Kidney (tissue), 14 donors: ENCODE results near the gene APP. TPM values are rescaled to one million over a fixed set of nuclear protein-coding genes. Genes with fewer than 3 reads are reported as not detected.

Experiments used
- DNase-seq, 5 donors: peaks; one replicate each; pipeline ENCODE4 v3.0.0-alpha.2; 2013 to 2020
- FAIRE-seq: peaks from 2 replicates; lab custom pipeline; 2012; peaks lifted over from hg19 to GRCh38; lab: Jason Lieb, UNC
- H3K27ac ChIP-seq, 2 donors: one replicate each; pipeline ENCODE4 v1.7.0; 2013; ENCODE audit warnings: low read depth in 2 of 2, low read length in 2 of 2, inconsistent platforms in 1 of 2
- H3K27me3 ChIP-seq: one replicate; pipeline ENCODE4 v1.7.1; 2013; ENCODE audit warnings: low read length, inconsistent platforms; ENCODE audit not compliant: control insufficient read depth, insufficient read depth
- H3K36me3 ChIP-seq, 3 donors: one replicate each; pipeline versions ENCODE4 v1.7.0 to v1.7.1; 2013; ENCODE audit warnings: low read length in 3 of 3, control low read depth in 1 of 3, inconsistent platforms in 1 of 3; ENCODE audit not compliant: insufficient read depth in 3 of 3, control insufficient read depth in 2 of 3
- H3K4me1 ChIP-seq, 3 donors: one replicate each; pipeline versions ENCODE4 v1.7.0 to v1.7.1; 2013; ENCODE audit warnings: low read length in 3 of 3, inconsistent platforms in 1 of 3, low read depth in 1 of 3; ENCODE audit not compliant: control insufficient read depth in 2 of 3, insufficient read depth in 2 of 3
- H3K4me3 ChIP-seq, 3 donors: one replicate each; pipeline versions ENCODE4 v1.7.0 to v1.8.1; 2013; ENCODE audit warnings: low read length in 3 of 3, control low read depth in 1 of 3, inconsistent platforms in 1 of 3
- H3K9ac ChIP-seq, 3 donors: one replicate each; pipeline versions ENCODE4 v1.7.0 to v1.7.1; 2013; ENCODE audit warnings: low read length in 3 of 3, control low read depth in 1 of 3, inconsistent platforms in 1 of 3
- H3K9me3 ChIP-seq, 3 donors: one replicate each; pipeline versions ENCODE4 v1.7.0 to v1.7.1; 2013; ENCODE audit warnings: low read length in 3 of 3, control low read depth in 1 of 3, inconsistent platforms in 1 of 3; ENCODE audit not compliant: control insufficient read depth in 2 of 3, insufficient read depth in 1 of 3
- CTCF ChIP-seq: IDR thresholded peaks from 3 replicates; pipeline ENCODE4 v1.5.1; 2012; ENCODE audit warnings: mild to moderate bottlenecking, moderate library complexity, borderline replicate concordance; ENCODE audit not compliant: insufficient read depth; ENCODE audit errors: extremely low read depth
- intact Hi-C: fragments of 100-400 bp; cut with DNase I; formaldehyde crosslinking; loops from one replicate; pipeline ENCODE4 v1.11.1; 2022
- polyA plus RNA-seq: library from polyadenylated mRNA; stranded (reverse); fragments of 350-450 nt; fragmentation: Illumina TruSeq; extraction: RNeasy Lipid Tissue Mini Kit (QIAGEN cat#74804); gene quantifications from one replicate; pipeline ENCODE4 v1.2.3, GENCODE V29; 2014; ENCODE audit warnings: low read depth, low replicate concordance; ENCODE audit not compliant: insufficient read depth
- total RNA-seq: library from RNA; stranded (reverse); fragmentation: NEBNext Ultra II Directional; extraction: Animal tissue kit (Norgen Biotek cat#: 25700); gene quantifications from one replicate; pipeline ENCODE4 v1.2.1, GENCODE V29; 2021
- donor health status: control.
- donor health status: control.
- donor health status: control.
- donor health status: control.
- donor health status: control.
- donor health status: DM: yes; HTN: yes; CAD: no.
- donor health status: Normal renal cell carcinoma (clear cell type).

APP gene
- total and polyA plus RNA-seq, 2 donors from 2014 or later = 472 to 1,303 TPM

GRCh38 chr21:25904044-25904695 is 266.4 kb downstream of the APP start:
- no peak for DNase-seq
- intact Hi-C loops = no loop called here
- H3K4me1 ChIP-seq = no peaks in the 10 kb centered on the region
- H3K4me3 ChIP-seq = no peak overlapping the region
- no peak overlapping the region for H3K9ac ChIP-seq
- H3K36me3 ChIP-seq = no peaks in the 10 kb centered on the region
- no peaks in the 10 kb centered on the region for H3K9me3 ChIP-seq
- TF ChIP-seq CTCF = no peak
- no peak overlapping the region for H3K27ac ChIP-seq
- no peak for FAIRE-seq
- H3K27me3 ChIP-seq = no peaks in the 10 kb centered on the region

GRCh38 chr21:25903607-25904006 is 267.0 kb downstream of the APP start:
- Histone ChIP-seq H3K9me3 (no peaks in the 10 kb centered on the region), H3K4me3 (no peak overlapping the region), H3K9ac (no peak overlapping the region), H3K4me1 (peaks cover 0 to 2% (median 0%) of the 10 kb centered on the region in 3 donors), H3K27ac (no peak overlapping the region), H3K27me3 (no peaks in the 10 kb centered on the region), H3K36me3 (no peaks in the 10 kb centered on the region)
- TF ChIP-seq CTCF = no peak
- DNase-seq (peak in 2 of 5 donors; percentile 56), FAIRE-seq (no peak)
- intact Hi-C loops = no loop called here

- H3K36me3 ChIP-seq = peaks cover 0 to 5% (median 0%) of the 10 kb centered on the region in 3 donors
- TF ChIP-seq CTCF = no peak
Observed at GRCh38 chr21:25901330-25901979, 269.1 kb downstream of the APP start.

More at GRCh38 chr21:25901330-25901979, 269.1 kb downstream of the APP start:
- H3K4me3 ChIP-seq = no peak overlapping the region
- peaks cover 0 to 2% (median 0%) of the 10 kb centered on the region in 3 donors for H3K4me1 ChIP-seq
- intact Hi-C loops = no loop called here
- FAIRE-seq (no peak), DNase-seq (no peak)
- H3K27ac ChIP-seq = no peak overlapping the region
- no peak overlapping the region for H3K9ac ChIP-seq
- no peaks in the 10 kb centered on the region for H3K9me3 ChIP-seq
- no peaks in the 10 kb centered on the region for H3K27me3 ChIP-seq
